ENCODE results near the gene MROH2A. TPM values are rescaled to one million over a fixed set of nuclear protein-coding genes. Genes with fewer than 3 reads are reported as not detected.

MROH2A gene
- total and polyA plus RNA-seq, 4 donors: 0.08 to 0.28 (median 0.09) TPM; not detected in 1

GRCh38 chr2:233855345-233855744 lies 77.2 kb downstream of the MROH2A start:
- Histone ChIP-seq H3K9ac (ENCODE audit: low read depth in 1 of 2, low read length in 2 of 2) (no peak overlapping the region), H3K27me3 (ENCODE audit: control insufficient read depth in 4 of 4, insufficient read depth in 4 of 4, low read length in 3 of 4) (no peaks in the 10 kb centered on the region), H3K4me3 (ENCODE audit: low read depth in 1 of 3, low read length in 3 of 3) (no peak overlapping the region), H3K27ac (ENCODE audit: low read depth in 1 of 2, low read length in 2 of 2) (no peak overlapping the region), H3K9me3 (ENCODE audit: control insufficient read depth in 4 of 4, low read length in 3 of 4) (no peaks in the 10 kb centered on the region), H3K36me3 (ENCODE audit: control insufficient read depth in 4 of 4, insufficient read depth in 3 of 4, low read depth in 1 of 4, low read length in 3 of 4) (no peaks in the 10 kb centered on the region), H3K4me1 (ENCODE audit: control insufficient read depth in 4 of 4, insufficient read depth in 4 of 4, low read length in 3 of 4) (peaks cover 6 to 8% (median 7%) of the 10 kb centered on the region in 4 donors)
- DNase-seq (ENCODE audit: low spot score): no peak
- WGBS: 93% methylated on average over 5 of the region's 5 CpGs
- TF ChIP-seq GABPA (IDR thresholded peaks at IDR 0.05 in 1 of 2, conservative IDR thresholded peaks at IDR 0.05 in 1 of 2) (no peak), EGR1 (IDR thresholded peaks at IDR 0.05; ENCODE audit: low read depth in 2 of 2) (no peak), HNF4G (IDR thresholded peaks at IDR 0.05) (no peak), HNF4A (conservative IDR thresholded peaks at IDR 0.05) (no peak), FOXA2 (IDR thresholded peaks at IDR 0.05) (no peak), RAD21 (IDR thresholded peaks at IDR 0.05) (no peak), MAX (IDR thresholded peaks at IDR 0.05) (no peak)

- no peaks in the 10 kb centered on the region for H3K36me3 ChIP-seq (ENCODE audit: control insufficient read depth in 4 of 4, insufficient read depth in 3 of 4, low read depth in 1 of 4, low read length in 3 of 4)
- no peak for DNase-seq (ENCODE audit: low spot score)
- no peak overlapping the region for H3K4me3 ChIP-seq (ENCODE audit: low read depth in 1 of 3, low read length in 3 of 3)
- H3K27ac ChIP-seq (ENCODE audit: low read depth in 1 of 2, low read length in 2 of 2): no peak overlapping the region
- peaks cover 6 to 8% (median 7%) of the 10 kb centered on the region in 4 donors for H3K4me1 ChIP-seq (ENCODE audit: control insufficient read depth in 4 of 4, insufficient read depth in 4 of 4, low read length in 3 of 4)
- no peaks in the 10 kb centered on the region for H3K9me3 ChIP-seq (ENCODE audit: control insufficient read depth in 4 of 4, low read length in 3 of 4)
- TF ChIP-seq EGR1 (IDR thresholded peaks at IDR 0.05; ENCODE audit: low read depth in 2 of 2) (no peak), FOXA2 (IDR thresholded peaks at IDR 0.05) (no peak), GABPA (IDR thresholded peaks at IDR 0.05 in 1 of 2, conservative IDR thresholded peaks at IDR 0.05 in 1 of 2) (no peak), ATF3 (IDR thresholded peaks at IDR 0.05) (no peak), FOXA1 (IDR thresholded peaks at IDR 0.05) (no peak), NR2F2 (IDR thresholded peaks at IDR 0.05) (no peak), YY1 (IDR thresholded peaks at IDR 0.05) (no peak), TAF1 (conservative IDR thresholded peaks at IDR 0.05) (no peak)
- H3K27me3 ChIP-seq (ENCODE audit: control insufficient read depth in 4 of 4, insufficient read depth in 4 of 4, low read length in 3 of 4): no peaks in the 10 kb centered on the region
- WGBS: 98% methylated on average over 5 of the region's 5 CpGs
- no peak overlapping the region for H3K9ac ChIP-seq (ENCODE audit: low read depth in 1 of 2, low read length in 2 of 2)
Measured at GRCh38 chr2:233856184-233856583, 78.1 kb downstream of the MROH2A start.

- WGBS: 38% methylated on average over 9 of the region's 9 CpGs
- H3K9me3 ChIP-seq (ENCODE audit: control insufficient read depth in 4 of 4, low read length in 3 of 4): no peaks in the 10 kb centered on the region
Measured at GRCh38 chr2:233857511-233858141, 79.5 kb downstream of the MROH2A start.

More at GRCh38 chr2:233857511-233858141, 79.5 kb downstream of the MROH2A start:
- Histone ChIP-seq H3K9ac (ENCODE audit: low read depth in 1 of 2, low read length in 2 of 2) (no peak overlapping the region), H3K36me3 (ENCODE audit: control insufficient read depth in 4 of 4, insufficient read depth in 3 of 4, low read depth in 1 of 4, low read length in 3 of 4) (no peaks in the 10 kb centered on the region), H3K4me3 (ENCODE audit: low read depth in 1 of 3, low read length in 3 of 3) (no peak overlapping the region), H3K27ac (ENCODE audit: low read depth in 1 of 2, low read length in 2 of 2) (no peak overlapping the region), H3K27me3 (ENCODE audit: control insufficient read depth in 4 of 4, insufficient read depth in 4 of 4, low read length in 3 of 4) (no peaks in the 10 kb centered on the region), H3K4me1 (ENCODE audit: control insufficient read depth in 4 of 4, insufficient read depth in 4 of 4, low read length in 3 of 4) (peaks cover 6 to 8% (median 7%) of the 10 kb centered on the region in 4 donors)
- TF ChIP-seq ZBTB33 (IDR thresholded peaks at IDR 0.05): no peak
- no peak for TF ChIP-seq RXRA (IDR thresholded peaks at IDR 0.05)
- peak; percentile 61 to 74 for TF ChIP-seq RAD21 (IDR thresholded peaks at IDR 0.05)
- TF ChIP-seq SP1 (IDR thresholded peaks at IDR 0.05): no peak
- no peak for TF ChIP-seq TAF1 (conservative IDR thresholded peaks at IDR 0.05)
- no peak for TF ChIP-seq GABPA (IDR thresholded peaks at IDR 0.05 in 1 of 2, conservative IDR thresholded peaks at IDR 0.05 in 1 of 2)
- TF ChIP-seq JUND (IDR thresholded peaks at IDR 0.05): no peak
- TF ChIP-seq FOXA1 (IDR thresholded peaks at IDR 0.05): no peak
- TF ChIP-seq MAX (IDR thresholded peaks at IDR 0.05): no peak
- TF ChIP-seq YY1 (IDR thresholded peaks at IDR 0.05): no peak
- TF ChIP-seq HNF4G (IDR thresholded peaks at IDR 0.05): no peak
- no peak for TF ChIP-seq ATF3 (IDR thresholded peaks at IDR 0.05)
- TF ChIP-seq CTCF (IDR thresholded peaks at IDR 0.05; ENCODE audit: low read depth, low read length, missing input control): peak; percentile 62
- TF ChIP-seq EGR1 (IDR thresholded peaks at IDR 0.05; ENCODE audit: low read depth in 2 of 2): no peak
- TF ChIP-seq HNF4A (conservative IDR thresholded peaks at IDR 0.05): no peak
- TF ChIP-seq FOXA2 (IDR thresholded peaks at IDR 0.05): no peak
- no peak for TF ChIP-seq REST (IDR thresholded peaks at IDR 0.05)
- DNase-seq (ENCODE audit: low spot score): peak; percentile 82
